Fibroblast of villous mesenchyme (primary cell): ENCODE measurements around the gene GGCX. TPM values are rescaled to one million over a fixed set of nuclear protein-coding genes. Genes with fewer than 3 reads are reported as not detected.

Experiments used
- DNase-seq: peaks from one replicate; pipeline ENCODE4 v3.0.0-alpha.2; 2010; ENCODE audit warnings: low read depth
- H3K4me3 ChIP-seq: 2 replicates; pipeline ENCODE4 v1.5.1; 2011; ENCODE audit warnings: low read depth, mild to moderate bottlenecking, low read length
- CTCF ChIP-seq: IDR thresholded peaks from 2 replicates; pipeline ENCODE4 v1.5.1; 2012; ENCODE audit warnings: low read depth, mild to moderate bottlenecking, low read length; ENCODE audit not compliant: insufficient read depth
- total RNA-seq: library from RNA; depleted of rRNA; stranded (reverse); fragments of >200 nt; gene quantifications from 2 replicates; pipeline ENCODE4 v1.2.3, GENCODE V29; 2012

GGCX gene
- total RNA-seq, 1 donor: 51.4 TPM

DNA sequence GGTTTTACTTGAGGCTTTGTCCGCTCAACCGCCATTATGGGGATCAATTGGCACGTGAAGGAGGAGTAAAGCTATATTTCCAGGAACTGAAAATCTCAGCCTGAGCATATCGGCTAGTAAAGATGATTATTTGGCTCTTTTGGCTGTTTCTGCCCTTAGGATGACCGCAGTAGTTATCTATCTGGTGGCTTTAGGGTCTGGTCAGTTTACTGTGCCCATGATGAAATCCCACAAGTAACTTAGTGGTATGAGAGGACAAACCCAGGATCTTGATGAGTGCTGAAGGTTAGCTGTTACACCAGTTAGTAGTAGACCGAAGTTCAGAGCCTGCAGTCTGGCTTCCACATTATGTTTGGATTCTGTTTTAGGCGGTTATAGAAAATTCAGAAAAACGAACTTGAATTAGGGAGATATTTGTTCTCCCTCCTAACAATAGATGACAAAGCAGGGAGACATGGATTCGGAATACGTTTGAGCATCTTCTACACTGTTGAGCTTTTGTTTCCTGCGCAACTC lies 21.1 kb downstream of the GGCX start:
- H3K4me3 ChIP-seq: peak overlapping the region; percentile 80
- no peak for TF ChIP-seq CTCF
- DNase-seq: peak; percentile 58

DNA sequence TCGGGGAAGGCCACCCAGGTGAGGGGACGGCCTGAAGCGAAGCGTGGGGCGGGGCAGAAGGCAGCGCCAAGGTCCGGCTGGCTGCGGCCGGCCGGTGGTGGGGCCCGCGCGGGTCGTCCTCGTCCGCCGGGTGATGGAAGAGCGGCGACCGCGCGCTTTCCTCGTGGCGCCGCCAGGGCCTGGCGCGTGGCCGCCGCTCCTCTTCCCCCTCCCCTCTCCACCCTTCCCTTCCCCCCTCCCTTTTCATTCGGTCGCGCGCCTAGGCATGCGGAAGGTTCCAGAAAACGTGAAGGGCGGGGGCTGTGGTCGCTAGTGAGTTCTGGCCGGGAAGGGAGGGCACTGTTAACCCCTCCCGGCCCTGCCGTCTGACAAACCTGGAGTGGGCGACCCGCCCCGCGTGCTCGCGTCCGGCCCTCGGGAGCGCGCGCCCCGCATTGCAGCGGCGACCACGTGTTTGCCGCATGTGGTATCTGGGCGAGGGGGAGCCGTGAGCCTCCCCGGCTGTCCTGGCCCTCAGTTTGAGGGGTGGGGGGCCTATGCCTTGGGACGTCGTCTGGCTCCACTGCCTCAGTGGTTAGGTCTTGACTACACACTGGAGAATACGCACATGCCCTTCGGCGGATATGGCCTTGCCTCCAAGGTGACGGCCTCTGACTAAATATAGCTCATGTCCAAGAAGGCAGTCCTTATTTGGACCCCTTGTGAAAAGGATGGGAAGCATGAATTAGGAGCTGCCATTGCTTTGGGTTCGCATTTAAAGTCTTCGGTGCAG lies 21.7 kb downstream of the GGCX start:
- peak overlapping the region; percentile 80 for H3K4me3 ChIP-seq
- DNase-seq: peak; percentile 58
- no peak for TF ChIP-seq CTCF

DNA sequence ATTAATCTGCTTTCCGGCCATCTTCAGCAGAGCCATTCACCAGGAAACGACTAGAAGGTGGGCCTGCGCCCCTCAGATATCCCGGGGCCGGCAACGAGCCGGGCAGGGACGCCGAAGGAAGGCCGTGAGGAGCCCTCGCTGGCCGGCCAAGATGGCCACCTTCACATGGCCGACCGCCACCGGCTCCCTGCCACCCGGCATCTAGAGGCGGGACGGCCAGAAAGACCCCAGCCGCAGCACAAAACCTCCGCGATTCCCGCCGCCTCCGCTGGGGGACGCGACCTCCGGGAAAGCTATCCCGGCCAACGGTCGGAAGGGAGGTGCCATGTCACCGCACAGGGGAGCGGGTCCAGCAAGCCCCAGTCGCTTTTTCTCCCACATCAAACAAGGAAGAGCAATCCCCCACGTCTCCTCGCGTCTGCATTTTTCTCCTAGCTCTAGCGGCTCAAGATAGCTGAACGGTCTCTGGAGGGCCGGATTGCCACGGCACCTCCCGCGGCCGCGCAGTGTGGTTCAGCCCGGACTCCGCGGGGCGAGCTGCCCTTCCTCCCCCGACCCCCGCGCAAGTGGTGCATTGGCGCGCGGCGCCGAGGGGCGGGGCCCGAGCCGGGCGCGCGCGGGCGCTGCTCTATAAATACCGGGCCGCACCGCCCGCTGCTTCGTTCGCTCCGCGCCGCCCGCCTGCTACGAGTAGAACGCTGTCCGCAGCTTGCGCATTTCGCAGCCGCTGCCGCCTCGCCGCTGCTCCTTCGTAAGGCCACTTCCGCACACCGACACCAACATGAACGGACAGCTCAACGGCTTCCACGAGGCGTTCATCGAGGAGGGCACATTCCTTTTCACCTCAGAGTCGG lies 22.6 kb downstream of the GGCX start, which contains the start of gene MAT2A:
TSS of gene MAT2A (plus strand) at position 662 of the 854 bp plus-strand sequence. CDS start at position 782, 120 bp downstream.
- DNase-seq: peak; percentile 93
- H3K4me3 ChIP-seq: peak within 1 kb of the TSS; percentile 80
- peak; percentile 66 for TF ChIP-seq CTCF

- DNase-seq: peak; percentile 64
- TF ChIP-seq CTCF: no peak
- H3K4me3 ChIP-seq: peak overlapping the region; percentile 80
These were observed 23.4 kb downstream of the GGCX start for GRCh38 chr2:85537600-85538506.

- TF ChIP-seq CTCF: no peak
- H3K4me3 ChIP-seq: no peak overlapping the region
- peak; percentile 77 for DNase-seq
These were observed 24.8 kb downstream of the GGCX start for GRCh38 chr2:85536479-85536878.

DNA sequence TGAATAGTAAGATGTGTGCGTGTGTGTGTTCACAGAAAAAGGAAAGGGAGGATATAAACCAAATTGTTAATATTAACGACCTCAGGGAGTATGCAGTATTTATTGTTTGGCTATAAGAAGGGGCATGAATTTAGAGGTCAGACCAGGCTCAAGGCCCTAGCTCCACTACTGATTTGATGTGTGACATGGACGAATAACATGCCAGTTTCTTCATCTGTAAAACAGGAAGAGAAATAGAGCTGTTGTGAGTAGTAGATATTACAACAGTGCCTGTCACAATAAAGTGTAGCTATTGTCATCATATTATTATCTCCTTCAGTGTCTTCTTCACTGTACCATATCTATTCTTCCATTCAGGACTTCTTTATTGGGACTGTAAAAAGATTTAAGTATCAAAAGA lies 26.4 kb downstream of the GGCX start:
- H3K4me3 ChIP-seq: no peak overlapping the region
- DNase-seq: no peak
- TF ChIP-seq CTCF: no peak
